Fibroblast of the aortic adventitia (primary cell): Measurements from ENCODE around the gene FKBP11. TPM values are rescaled to one million over a fixed set of nuclear protein-coding genes. Genes with fewer than 3 reads are reported as not detected.

Experiments used
- DNase-seq: peaks from one replicate; pipeline ENCODE4 v3.0.0-alpha.2; 2010; ENCODE audit warnings: low read depth
- H3K4me3 ChIP-seq: 2 replicates; pipeline ENCODE4 v1.5.1; 2011; ENCODE audit warnings: low read depth, mild to moderate bottlenecking, control low read depth, low read length, moderate library complexity
- total RNA-seq: library from RNA; depleted of rRNA; stranded (reverse); fragments of >200 nt; gene quantifications from 2 replicates; pipeline ENCODE4 v1.2.3, GENCODE V29; 2012; ENCODE audit warnings: low replicate concordance
- TF ChIP-seq, protein P1 (sequence below): IDR thresholded peaks from 2 replicates; pipeline ENCODE4 v1.5.1; 2011; ENCODE audit warnings: mild to moderate bottlenecking, low read length, control low read depth, inconsistent platforms; ENCODE audit not compliant: insufficient read depth

Gene FKBP11
- total RNA-seq, 1 donor = 23.8 TPM

DNA sequence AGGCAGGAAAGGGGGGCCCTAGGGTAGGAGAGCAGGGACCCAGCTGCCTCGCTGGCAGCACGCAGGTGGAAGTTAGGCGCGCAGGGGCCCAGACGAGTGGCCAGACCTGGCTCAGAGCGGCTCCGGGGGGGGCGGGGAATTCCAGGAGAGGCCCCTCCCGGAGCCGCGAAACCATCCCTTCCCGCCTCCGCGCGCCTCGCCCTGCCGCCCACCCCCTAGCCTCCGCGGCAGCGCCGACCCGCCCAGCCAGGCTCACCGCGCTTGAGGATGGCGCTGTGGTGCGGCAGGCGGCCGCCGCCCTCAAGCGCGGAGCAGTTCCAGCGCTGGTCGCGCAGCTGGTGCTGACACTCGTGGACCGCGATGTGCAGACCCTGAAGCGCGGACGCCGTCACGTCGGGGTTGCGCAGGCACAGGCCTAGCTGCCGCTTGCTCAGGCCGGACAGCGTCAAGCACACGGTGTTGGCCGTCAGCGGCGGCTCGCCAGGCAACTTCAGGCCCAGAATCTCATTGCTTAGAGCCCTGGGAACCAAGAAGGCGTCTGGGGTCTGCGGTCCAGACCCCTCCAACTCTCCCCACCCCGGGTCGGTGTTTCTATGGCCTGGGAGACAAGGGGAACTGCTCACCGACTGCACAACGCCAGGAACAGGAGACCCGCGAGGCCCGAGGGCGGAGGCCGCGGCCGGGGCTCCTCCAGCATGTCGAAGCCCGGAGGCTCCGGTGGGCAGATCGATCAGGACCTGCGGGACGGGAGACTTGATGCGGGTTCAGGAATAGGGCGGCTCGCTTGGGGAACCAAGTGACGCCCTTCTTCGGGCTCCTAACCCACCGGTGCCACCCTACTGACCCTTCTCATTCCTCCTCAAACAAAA is 44.8 kb upstream of the FKBP11 start:
- DNase-seq = no peak
- TF ChIP-seq, protein P1, sequence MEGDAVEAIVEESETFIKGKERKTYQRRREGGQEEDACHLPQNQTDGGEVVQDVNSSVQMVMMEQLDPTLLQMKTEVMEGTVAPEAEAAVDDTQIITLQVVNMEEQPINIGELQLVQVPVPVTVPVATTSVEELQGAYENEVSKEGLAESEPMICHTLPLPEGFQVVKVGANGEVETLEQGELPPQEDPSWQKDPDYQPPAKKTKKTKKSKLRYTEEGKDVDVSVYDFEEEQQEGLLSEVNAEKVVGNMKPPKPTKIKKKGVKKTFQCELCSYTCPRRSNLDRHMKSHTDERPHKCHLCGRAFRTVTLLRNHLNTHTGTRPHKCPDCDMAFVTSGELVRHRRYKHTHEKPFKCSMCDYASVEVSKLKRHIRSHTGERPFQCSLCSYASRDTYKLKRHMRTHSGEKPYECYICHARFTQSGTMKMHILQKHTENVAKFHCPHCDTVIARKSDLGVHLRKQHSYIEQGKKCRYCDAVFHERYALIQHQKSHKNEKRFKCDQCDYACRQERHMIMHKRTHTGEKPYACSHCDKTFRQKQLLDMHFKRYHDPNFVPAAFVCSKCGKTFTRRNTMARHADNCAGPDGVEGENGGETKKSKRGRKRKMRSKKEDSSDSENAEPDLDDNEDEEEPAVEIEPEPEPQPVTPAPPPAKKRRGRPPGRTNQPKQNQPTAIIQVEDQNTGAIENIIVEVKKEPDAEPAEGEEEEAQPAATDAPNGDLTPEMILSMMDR = no peak

DNA sequence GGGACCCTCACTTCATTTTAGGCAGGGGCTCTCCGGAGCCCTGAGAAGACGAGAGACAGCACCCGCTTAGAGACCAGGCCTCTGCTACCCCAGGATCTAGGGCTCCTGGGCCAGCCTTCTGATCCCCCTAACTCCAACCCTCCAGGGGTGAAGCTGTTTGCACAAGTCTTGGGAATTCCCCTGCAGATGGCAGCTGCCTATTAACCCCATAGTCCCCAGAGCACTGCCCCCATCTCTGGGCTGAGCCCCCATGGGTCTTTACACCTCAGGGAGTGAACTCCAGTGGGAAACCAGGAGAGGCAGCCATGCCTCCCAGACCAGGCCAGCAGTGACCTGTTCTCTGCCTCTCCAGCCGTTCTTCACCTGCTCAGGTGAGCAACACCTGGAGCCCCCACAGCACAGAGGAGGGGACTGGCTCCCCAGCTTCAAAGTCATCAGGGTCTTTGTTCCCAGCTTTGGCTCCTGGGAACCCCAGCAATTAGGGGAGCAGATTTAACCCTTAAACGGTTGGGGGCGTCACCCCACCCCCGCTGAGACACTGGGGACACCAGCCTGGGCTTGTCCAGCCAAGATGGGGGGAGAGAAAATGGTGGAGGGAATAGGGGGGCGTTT is 44.0 kb upstream of the FKBP11 start:
- DNase-seq = no peak
- H3K4me3 ChIP-seq = no peak overlapping the region
- TF ChIP-seq, protein P1 = no peak

More for the DNA sequence above, 44.8 kb upstream of the FKBP11 start:
- no peak overlapping the region for H3K4me3 ChIP-seq

DNA sequence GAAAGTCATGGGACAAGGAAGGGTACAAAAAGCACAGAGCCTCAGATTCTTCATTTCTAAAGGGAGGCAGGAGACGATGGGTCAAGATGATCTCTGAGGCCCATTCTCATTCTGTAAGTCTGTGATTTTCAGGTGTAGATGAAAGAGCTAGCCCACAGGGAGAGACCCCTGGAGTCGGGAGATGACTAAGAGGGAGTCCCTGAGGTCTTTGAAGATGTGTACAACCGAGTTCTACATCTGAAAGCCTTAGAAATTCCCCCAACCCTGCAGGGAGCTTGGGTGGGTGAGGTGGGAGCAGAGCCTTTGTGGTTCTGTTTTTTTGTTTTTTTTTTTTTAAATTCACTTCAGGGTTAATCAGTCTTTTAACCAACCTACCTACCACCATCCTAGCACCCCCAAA is 43.2 kb upstream of the FKBP11 start:
- TF ChIP-seq, protein P1 = no peak
- no peak overlapping the region for H3K4me3 ChIP-seq
- no peak for DNase-seq

DNA sequence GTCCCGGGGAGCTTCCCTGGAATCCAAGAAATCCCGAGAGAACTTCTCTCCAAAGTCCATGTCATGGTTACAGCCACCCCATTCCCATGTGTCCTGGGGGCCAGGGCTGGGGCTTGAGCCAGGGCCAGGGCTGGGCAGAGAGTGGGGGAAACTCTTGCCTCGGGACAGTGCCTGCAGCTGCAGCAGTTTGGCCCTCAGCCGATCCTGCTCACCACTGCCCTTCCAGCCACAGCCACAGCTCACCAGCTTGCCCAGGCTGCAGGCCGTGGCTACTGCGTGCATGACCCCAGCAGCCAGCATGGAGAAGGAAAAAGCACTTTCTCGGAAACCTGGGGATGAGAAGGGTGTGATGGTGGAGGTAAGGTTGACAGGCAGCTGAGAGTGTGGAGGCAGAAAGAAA is 42.7 kb upstream of the FKBP11 start:
- TF ChIP-seq, protein P1 = no peak
- DNase-seq = no peak
- H3K4me3 ChIP-seq = no peak overlapping the region

DNA sequence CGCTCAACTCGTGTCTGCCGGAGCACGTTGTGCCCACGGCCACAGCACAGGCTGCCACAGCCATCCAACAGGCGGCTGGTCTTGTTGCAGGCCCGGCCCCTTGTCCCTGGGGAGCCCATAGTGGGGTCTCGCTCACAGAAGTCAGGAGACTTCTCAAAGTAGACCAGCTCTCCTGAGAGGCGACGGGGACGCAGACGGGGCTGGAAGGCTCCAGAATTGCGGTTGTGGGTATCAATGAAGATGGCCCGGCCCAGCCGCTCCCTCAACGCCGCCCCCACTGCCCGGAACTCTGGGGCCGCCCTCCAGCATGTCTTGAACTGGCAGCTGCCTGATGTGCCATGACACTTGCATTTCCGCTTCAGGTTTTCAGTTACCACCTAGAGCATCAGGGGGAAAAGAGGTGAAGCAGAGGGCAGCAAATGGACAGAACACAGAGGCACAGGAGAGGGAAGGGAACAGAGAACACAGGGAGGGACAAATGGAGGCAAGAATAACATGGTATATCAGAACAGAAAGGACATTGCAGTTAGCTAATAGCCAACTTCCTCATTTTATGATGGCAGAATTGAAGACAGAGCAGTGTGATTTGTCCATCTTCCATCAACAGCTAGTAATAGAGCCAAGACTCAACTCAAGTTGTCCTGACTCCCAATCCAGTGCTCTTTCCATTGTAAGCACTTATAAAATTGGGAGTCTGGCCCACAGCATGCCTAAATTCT is 41.0 kb upstream of the FKBP11 start:
- H3K4me3 ChIP-seq = no peak overlapping the region
- no peak for DNase-seq
- TF ChIP-seq, protein P1 = no peak

DNA sequence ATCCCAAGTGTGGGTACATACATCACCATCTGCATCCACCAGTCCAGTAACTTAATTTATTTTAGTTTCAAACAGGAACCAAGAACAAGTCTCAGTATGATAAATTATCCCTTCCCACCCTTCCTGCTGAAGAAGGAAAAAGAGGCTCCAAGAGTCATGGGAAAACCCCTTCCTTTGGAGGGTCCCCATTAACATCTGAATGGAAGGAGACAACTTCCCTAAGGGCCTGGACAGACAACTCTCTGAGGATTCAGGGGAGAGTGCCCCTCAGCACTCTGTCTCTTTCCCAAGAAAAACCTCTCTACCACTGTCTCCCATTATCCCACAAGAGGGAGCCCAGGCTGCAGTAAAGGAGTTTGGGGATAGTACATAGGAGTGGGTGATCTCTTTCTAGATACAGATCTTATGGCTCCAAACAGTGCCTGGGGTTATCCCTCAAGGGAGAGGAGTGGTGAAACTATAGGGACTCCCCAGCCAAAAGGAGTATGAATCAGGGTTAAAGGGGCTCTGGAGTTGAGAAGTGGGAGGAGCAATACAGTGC is 40.1 kb upstream of the FKBP11 start:
- TF ChIP-seq, protein P1 = peak; percentile 61
- H3K4me3 ChIP-seq = no peak overlapping the region
- DNase-seq = peak; percentile 52
